BLaER1 treated with 17β-estradiol and CSF1 and Interleukin-3, amounts not matched to agents 10 nM and 100 nM (cell line): ENCODE measurements around the gene KIF19.

Experiments
- H3K27ac ChIP-seq, 11 experiments: shearing (Covaris generic); formaldehyde crosslinking; 2 replicates each; pipeline ENCODE4 v1.8.1; 2022
- H3K27me3 ChIP-seq, 11 experiments: shearing (Covaris generic); formaldehyde crosslinking; 2 replicates each; pipeline ENCODE4 v1.8.1; 2022
- H3K36me3 ChIP-seq, 11 experiments: shearing (Covaris generic); formaldehyde crosslinking; 2 replicates each; pipeline ENCODE4 v1.8.1; 2022
- H3K4me1 ChIP-seq, 10 experiments: shearing (Covaris generic); formaldehyde crosslinking; 2 replicates each; pipeline ENCODE4 v1.8.1; 2022
- H3K4me2 ChIP-seq, 11 experiments: shearing (Covaris generic); formaldehyde crosslinking; 2 replicates each; pipeline ENCODE4 v1.8.1; 2022
- H3K4me3 ChIP-seq, 10 experiments: shearing (Covaris generic); formaldehyde crosslinking; 2 replicates each; pipeline ENCODE4 v1.8.1; 2022
- H3K9ac ChIP-seq, 11 experiments: shearing (Covaris generic); formaldehyde crosslinking; 2 replicates each; pipeline ENCODE4 v1.8.1; 2022
- H3K9me3 ChIP-seq, 11 experiments: shearing (Covaris generic); formaldehyde crosslinking; replicated peaks in 1 of 11; 2 replicates each; pipeline ENCODE4 v1.8.1; 2022
- H4K20me1 ChIP-seq, 11 experiments: shearing (Covaris generic); formaldehyde crosslinking; 2 replicates each; pipeline ENCODE4 v1.8.1; 2022
- Cebpa-rat ChIP-seq, 11 experiments: shearing (Covaris generic); IDR thresholded peaks; 2 replicates each; pipeline ENCODE4 v1.8.1; 2022

The KIF19 gene

DNA sequence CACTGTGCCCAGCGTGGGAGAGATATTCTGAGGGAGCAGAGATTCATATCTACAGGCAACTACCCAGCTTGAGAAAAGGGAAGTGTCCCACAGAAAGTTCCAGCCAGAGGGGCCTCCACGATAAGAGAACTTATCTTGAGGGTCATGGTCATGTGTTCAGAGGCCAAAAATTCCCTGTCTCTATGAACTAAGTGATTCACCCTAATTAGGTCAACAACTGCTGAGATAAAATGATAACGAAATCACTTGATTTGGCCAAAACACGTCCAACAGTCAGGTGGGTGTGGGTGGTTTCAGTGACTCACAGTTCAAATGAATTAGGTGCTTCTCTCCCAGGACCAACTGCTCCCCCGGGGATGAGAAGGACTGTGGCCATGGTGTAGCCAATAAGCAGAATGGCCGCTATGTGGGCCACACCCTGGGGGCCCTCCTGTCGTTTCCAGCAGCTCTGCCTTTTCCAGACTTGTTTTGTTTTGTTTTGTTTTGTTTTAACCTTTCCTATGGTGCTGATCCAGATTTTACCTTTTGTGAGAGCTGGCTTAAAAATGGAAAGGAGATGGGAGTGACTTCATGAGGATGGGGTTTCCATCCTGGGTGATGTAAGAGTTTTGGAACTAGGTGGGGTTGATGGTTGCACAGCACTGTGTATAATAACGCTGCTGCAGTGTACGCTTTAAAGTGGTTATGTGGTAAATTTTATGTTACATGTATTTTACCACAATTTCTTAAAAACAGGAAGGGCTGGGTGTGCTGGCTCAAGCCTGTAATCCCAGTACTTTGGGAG is 43.2 kb upstream of the KIF19 start:
- Histone ChIP-seq H3K4me1 (peaks cover 39 to 66% (median 55%) of the 10 kb centered on the region in 10 experiments), H3K9me3 (no peaks in the 10 kb centered on the region), H4K20me1 (no peaks in the 10 kb centered on the region; a peak in 1 of 22 replicates), H3K27ac (peak overlapping the region in 9 of 11 experiments; percentile 30 to 87 (median 64); a peak in 18 of 22 replicates), H3K9ac (peak overlapping the region in 5 of 11 experiments; percentile 6 to 70 (median 22); a peak in 6 of 22 replicates), H3K4me3 (no peak overlapping the region), H3K4me2 (peak overlapping the region; percentile 61 to 92 (median 76)), H3K27me3 (peaks cover 0 to 8% (median 0%) of the 10 kb centered on the region in 11 experiments; a peak in 2 of 22 replicates), H3K36me3 (no peaks in the 10 kb centered on the region)
- peak in 6 of 11 experiments; percentile 22 to 76 (median 32); a peak in 8 of 22 replicates for TF ChIP-seq Cebpa-rat (IDR thresholded peaks at IDR 0.05)

DNA sequence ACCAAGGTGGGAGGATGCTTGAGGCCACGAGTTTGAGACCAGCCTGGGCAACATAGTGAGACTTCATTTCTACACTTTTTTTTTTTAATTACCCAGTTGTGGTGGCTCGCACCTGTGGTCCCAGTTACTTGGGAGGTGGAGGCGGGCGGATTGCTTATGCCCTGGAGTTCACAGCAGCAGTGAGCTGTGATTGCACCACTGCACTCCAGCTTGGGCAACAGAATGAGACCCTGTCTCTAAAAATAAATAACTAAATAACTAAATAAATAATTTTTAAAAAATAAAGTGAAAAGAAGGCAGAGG is 42.7 kb upstream of the KIF19 start:
- H3K27me3 ChIP-seq, result peaks cover 0 to 8% (median 0%) of the 10 kb centered on the region in 11 experiments; a peak in 2 of 22 replicates
- H3K4me3 ChIP-seq, result no peak overlapping the region
- peaks cover 39 to 62% (median 54%) of the 10 kb centered on the region in 10 experiments for H3K4me1 ChIP-seq
- peak overlapping the region; percentile 61 to 92 (median 76); a peak in 21 of 22 replicates for H3K4me2 ChIP-seq
- no peaks in the 10 kb centered on the region; a peak in 1 of 22 replicates for H4K20me1 ChIP-seq
- H3K9ac ChIP-seq, result peak overlapping the region in 2 of 11 experiments; percentile 27 to 37; a peak in 3 of 22 replicates
- TF ChIP-seq Cebpa-rat (IDR thresholded peaks at IDR 0.05), result peak in 3 of 11 experiments; percentile 12 to 74 (median 19); a peak in 3 of 22 replicates
- peak overlapping the region in 9 of 11 experiments; percentile 30 to 87 (median 64); a peak in 14 of 22 replicates for H3K27ac ChIP-seq
- no peaks in the 10 kb centered on the region for H3K36me3 ChIP-seq
- no peaks in the 10 kb centered on the region for H3K9me3 ChIP-seq

DNA sequence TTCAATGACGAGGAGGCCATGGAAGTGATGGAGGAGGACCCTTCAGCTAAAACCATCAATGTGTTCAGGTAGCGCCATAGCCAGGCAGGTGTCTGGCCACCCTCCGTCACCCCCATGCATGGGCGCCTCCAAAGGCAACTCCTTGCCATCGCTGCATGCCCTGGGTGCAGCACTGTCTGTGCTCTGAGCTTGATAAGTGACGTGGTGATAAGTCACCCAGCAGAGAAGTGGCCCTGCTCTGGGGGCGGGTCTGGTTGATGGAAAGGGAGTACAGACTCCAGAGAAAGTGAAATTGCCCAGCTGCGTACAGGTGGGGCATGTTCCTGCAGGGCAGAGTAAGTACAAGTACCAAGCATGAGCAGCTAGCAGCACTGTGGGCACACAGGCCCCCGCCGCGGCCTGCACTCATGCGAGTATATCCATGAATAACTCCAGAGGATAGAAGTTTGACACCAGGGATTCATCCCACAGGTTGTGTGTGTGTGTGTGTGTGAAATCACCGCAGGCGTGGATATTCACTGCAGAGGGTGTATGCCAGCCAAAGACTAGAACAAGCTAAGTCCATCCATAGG is 38.9 kb upstream of the KIF19 start:
- no peak overlapping the region for H3K27ac ChIP-seq
- peaks cover 42 to 72% (median 61%) of the 10 kb centered on the region in 10 experiments for H3K4me1 ChIP-seq
- TF ChIP-seq Cebpa-rat (IDR thresholded peaks at IDR 0.05), result no peak
- no peak overlapping the region for H3K4me3 ChIP-seq
- no peaks in the 10 kb centered on the region for H3K9me3 ChIP-seq
- H4K20me1 ChIP-seq, result no peaks in the 10 kb centered on the region
- H3K9ac ChIP-seq, result no peak overlapping the region
- peak overlapping the region in 2 of 11 experiments; percentile 15 to 19; a peak in 2 of 22 replicates for H3K4me2 ChIP-seq
- no peaks in the 10 kb centered on the region for H3K36me3 ChIP-seq
- peaks cover 0 to 8% (median 0%) of the 10 kb centered on the region in 11 experiments; a peak in 2 of 22 replicates for H3K27me3 ChIP-seq

GRCh38 chr17:74288785-74289184 is 37.2 kb upstream of the KIF19 start:
- peak overlapping the region in 10 of 11 experiments; percentile 34 to 71 (median 61); a peak in 11 of 22 replicates for H3K4me2 ChIP-seq
- peak overlapping the region in 3 of 11 experiments; percentile 28 to 46 (median 40); a peak in 4 of 22 replicates for H3K27ac ChIP-seq
- TF ChIP-seq Cebpa-rat (IDR thresholded peaks at IDR 0.05), result no peak
- H3K36me3 ChIP-seq, result no peaks in the 10 kb centered on the region
- no peak overlapping the region for H3K4me3 ChIP-seq
- H4K20me1 ChIP-seq, result no peaks in the 10 kb centered on the region
- no peak overlapping the region for H3K9ac ChIP-seq
- no peaks in the 10 kb centered on the region for H3K9me3 ChIP-seq
- H3K4me1 ChIP-seq, result peaks cover 29 to 55% (median 44%) of the 10 kb centered on the region in 10 experiments
- H3K27me3 ChIP-seq, result peaks cover 0 to 8% (median 0%) of the 10 kb centered on the region in 11 experiments; a peak in 2 of 22 replicates

- no peaks in the 10 kb centered on the region for H3K36me3 ChIP-seq
- H3K4me1 ChIP-seq, result peaks cover 26 to 46% (median 35%) of the 10 kb centered on the region in 10 experiments
- H3K4me3 ChIP-seq, result no peak overlapping the region
- no peaks in the 10 kb centered on the region for H4K20me1 ChIP-seq
- H3K27ac ChIP-seq, result peak overlapping the region in 5 of 11 experiments; percentile 18 to 46 (median 33); a peak in 4 of 22 replicates
- peak overlapping the region in 1 of 11 experiments; percentile 41; a peak in 2 of 22 replicates for H3K9ac ChIP-seq
- peaks cover 0 to 7% (median 0%) of the 10 kb centered on the region in 11 experiments; a peak in 2 of 22 replicates for H3K27me3 ChIP-seq
- no peak for TF ChIP-seq Cebpa-rat (IDR thresholded peaks at IDR 0.05)
- peak overlapping the region; percentile 34 to 71 (median 61) for H3K4me2 ChIP-seq
- H3K9me3 ChIP-seq, result peaks cover 0 to 6% (median 0%) of the 10 kb centered on the region in 11 experiments; a peak in 2 of 22 replicates
Measured at GRCh38 chr17:74289688-74290087, 36.3 kb upstream of the KIF19 start.

- Histone ChIP-seq H3K27me3 (peaks cover 0 to under 1% (median 0%) of the 10 kb centered on the region in 11 experiments; a peak in 2 of 22 replicates), H3K9me3 (peaks cover 0 to 7% (median 0%) of the 10 kb centered on the region in 11 experiments; a peak in 2 of 22 replicates), H3K36me3 (no peaks in the 10 kb centered on the region), H3K4me1 (peaks cover 20 to 40% (median 29%) of the 10 kb centered on the region in 10 experiments), H3K4me2 (peak overlapping the region; percentile 34 to 71 (median 61)), H3K9ac (no peak overlapping the region), H3K4me3 (no peak overlapping the region), H4K20me1 (no peaks in the 10 kb centered on the region), H3K27ac (peak overlapping the region in 2 of 11 experiments; percentile 33 to 43; a peak in 1 of 22 replicates)
- TF ChIP-seq Cebpa-rat (IDR thresholded peaks at IDR 0.05), result no peak
Measured at GRCh38 chr17:74290340-74290739, 35.7 kb upstream of the KIF19 start.

- H3K27ac ChIP-seq, result no peak overlapping the region
- H4K20me1 ChIP-seq, result no peaks in the 10 kb centered on the region
- no peaks in the 10 kb centered on the region for H3K27me3 ChIP-seq
- no peaks in the 10 kb centered on the region for H3K36me3 ChIP-seq
- H3K9ac ChIP-seq, result no peak overlapping the region
- peaks cover 22 to 35% (median 32%) of the 10 kb centered on the region in 10 experiments for H3K4me1 ChIP-seq
- H3K4me2 ChIP-seq, result no peak overlapping the region
- no peak overlapping the region for H3K4me3 ChIP-seq
- no peak for TF ChIP-seq Cebpa-rat (IDR thresholded peaks at IDR 0.05)
- H3K9me3 ChIP-seq, result peaks cover 0 to 7% (median 0%) of the 10 kb centered on the region in 11 experiments; a peak in 2 of 22 replicates
Measured at GRCh38 chr17:74292495-74292894, 33.5 kb upstream of the KIF19 start.

GRCh38 chr17:74295625-74296547 is 30.1 kb upstream of the KIF19 start:
- no peaks in the 10 kb centered on the region for H3K27me3 ChIP-seq
- TF ChIP-seq Cebpa-rat (IDR thresholded peaks at IDR 0.05), result no peak
- H3K4me2 ChIP-seq, result peak overlapping the region in 8 of 11 experiments; percentile 5 to 36 (median 12); a peak in 6 of 22 replicates

More at GRCh38 chr17:74295625-74296547, 30.1 kb upstream of the KIF19 start:
- H3K36me3 ChIP-seq, result no peaks in the 10 kb centered on the region
- no peak overlapping the region for H3K9ac ChIP-seq
- peaks cover 0 to 7% (median 0%) of the 10 kb centered on the region in 11 experiments; a peak in 2 of 22 replicates for H3K9me3 ChIP-seq
- H4K20me1 ChIP-seq, result no peaks in the 10 kb centered on the region
- no peak overlapping the region for H3K27ac ChIP-seq
- peaks cover 11 to 45% (median 40%) of the 10 kb centered on the region in 10 experiments for H3K4me1 ChIP-seq
- no peak overlapping the region for H3K4me3 ChIP-seq
